Transverse colon (tissue), 4 donors: ENCODE results near the gene ZNF367. TPM values are rescaled to one million over a fixed set of nuclear protein-coding genes. Genes with fewer than 3 reads are reported as not detected.

Experiments
- DNase-seq: peaks from one replicate; pipeline ENCODE4 v3.0.0-alpha.2; 2019
- H3K27ac ChIP-seq, 4 donors: fragments of 200-600 bp; sonication (generic); 2 replicates each; pipeline ENCODE4 v1.5.1; 2016 to 2018; ENCODE audit warnings: inconsistent platforms in 4 of 4
- H3K27me3 ChIP-seq: fragments of 200-600 bp; sonication (generic); 2 replicates; pipeline ENCODE4 v1.5.1; 2017; ENCODE audit warnings: inconsistent platforms
- H3K36me3 ChIP-seq, 4 donors: fragments of 200-600 bp; sonication (generic); 2 replicates each; pipeline ENCODE4 v1.5.1; 2017 to 2019; ENCODE audit warnings: inconsistent platforms in 4 of 4
- H3K4me1 ChIP-seq, 4 donors: fragments of 200-600 bp; sonication (generic); 2 replicates each; pipeline ENCODE4 v1.5.1; 2017 to 2020; ENCODE audit warnings: inconsistent platforms in 4 of 4
- H3K4me3 ChIP-seq, 4 donors: fragments of 200-600 bp; sonication (generic); 1 replicate in 1 of 4; 2 replicates in 3 of 4; pipeline versions ENCODE4 v1.5.1 to v1.6.1; 2017 to 2019; ENCODE audit warnings: inconsistent platforms in 4 of 4
- H3K9me3 ChIP-seq, 2 donors: fragments of 200-600 bp; sonication (generic); 2 replicates each; pipeline ENCODE4 v1.5.1; 2017 to 2019; ENCODE audit warnings: inconsistent platforms in 2 of 2
- CTCF ChIP-seq, 5 experiments: fragments of 200-600 bp in 3 of 5; fragments of 450-650 bp in 2 of 5; sonication (generic) in 3 of 5; IDR thresholded peaks; 1 replicate in 2 of 5; 2 replicates in 3 of 5; pipeline ENCODE4 v1.5.1; 2016 to 2017; ENCODE audit warnings: antibody characterized with exemption in 5 of 5, inconsistent platforms in 3 of 5, mild to moderate bottlenecking in 2 of 5, moderate library complexity in 1 of 5
- EP300 ChIP-seq: sonication (generic); formaldehyde crosslinking; IDR thresholded peaks from one replicate; pipeline ENCODE4 v1.6.1; 2017; ENCODE audit warnings: antibody characterized with exemption, low read depth
- POLR2A ChIP-seq: fragments of 450-650 bp; IDR thresholded peaks from one replicate; pipeline ENCODE4 v1.6.1; 2016; ENCODE audit warnings: antibody characterized with exemption, mild to moderate bottlenecking, moderate library complexity
- POLR2AphosphoS5 ChIP-seq, 3 donors: sonication (generic); formaldehyde crosslinking; IDR thresholded peaks; one replicate each; pipeline ENCODE4 v1.6.1; 2016; ENCODE audit warnings: antibody characterized with exemption in 3 of 3
- WGBS, 2 donors: methylation state at CpG; one replicate each; pipeline ENCODE4 v1.1.5; 2018; ENCODE audit warnings: low coverage in 1 of 2; 5-methylcytosine and 5-hydroxymethylcytosine counted together
- in situ Hi-C, 4 donors: fragments of 200-750 bp; cut with MboI; loops; one replicate each; pipeline versions ENCODE4 v1.15.0 to v1.15.1; 2017; ENCODE audit warnings: low sequenced_read_pairs in 3 of 4, low pct_ligation_motif_present in 1 of 4, low pct_unique_long_range_greater_than_20kb in 1 of 4
- intact Hi-C: fragments of 100-400 bp; cut with DNase I; formaldehyde crosslinking; loops from one replicate; pipeline ENCODE4 v1.15.1; 2023; ENCODE audit warnings: low total_unique reads
- total RNA-seq, 4 donors: library from RNA; depleted of rRNA; stranded (reverse); fragments of >200 nt; gene quantifications; one replicate each; pipeline ENCODE4 v1.1.0, GENCODE V29; 2016

The ZNF367 gene
- total RNA-seq: 1 to 10 TPM in 3 of 4 donors, not detected in 1; 1.2 to 2.1 (median 1.4) TPM

GRCh38 chr9:96418083-96418919 is at the start of gene ZNF367:
Gene ZNF367, minus strand, starts transcription at chr9:96418370. Its CDS starts 338 bp downstream, at chr9:96418032.
- WGBS, 2 donors: 1 to 4% methylated on average over 5 to 70 of the region's 100 CpGs
- Histone ChIP-seq H3K9me3 (no peaks in the 10 kb centered on the region), H3K27ac (peak within 1 kb of the TSS; percentile 99), H3K36me3 (no peaks in the 10 kb centered on the region), H3K27me3 (no peaks in the 10 kb centered on the region), H3K4me1 (peaks cover 16 to 44% (median 30%) of the 10 kb centered on the region in 4 donors), H3K4me3 (peak within 1 kb of the TSS; percentile 67 to 85 (median 72))
- TF ChIP-seq POLR2AphosphoS5 (IDR thresholded peaks at IDR 0.05): peak; percentile 34 to 59 (median 39)
- peak; percentile 5 for TF ChIP-seq POLR2A
- TF ChIP-seq CTCF (IDR thresholded peaks at IDR 0.05): no peak
- peak; percentile 19 for TF ChIP-seq EP300
- intact Hi-C loops: loop anchor here (1.0 to 10.0 kb wide), 2 partner anchors 32 to 236 kb away; partner anchors contain the start of genes HABP4 and PRXL2C
- peak; percentile 98 for DNase-seq
- in situ Hi-C loops: no loop called here

- intact Hi-C loops (no loop called here), in situ Hi-C loops (no loop called here)
- H3K27me3 ChIP-seq: no peaks in the 10 kb centered on the region
- H3K36me3 ChIP-seq: peaks cover 0 to 5% (median 0%) of the 10 kb centered on the region in 4 donors
- WGBS, 2 donors: 95 to 97% methylated on average over 5 of the region's 5 CpGs
- no peak for DNase-seq
- H3K9me3 ChIP-seq: no peaks in the 10 kb centered on the region
- TF ChIP-seq POLR2AphosphoS5 (IDR thresholded peaks at IDR 0.05) (no peak), POLR2A (no peak), CTCF (IDR thresholded peaks at IDR 0.05) (no peak), EP300 (no peak)
- no peak overlapping the region for H3K27ac ChIP-seq
- H3K4me1 ChIP-seq: no peaks in the 10 kb centered on the region
- H3K4me3 ChIP-seq: no peak overlapping the region
Measured at GRCh38 chr9:96467784-96468183, 49.6 kb upstream of the ZNF367 start.

- no peak for DNase-seq
- no peaks in the 10 kb centered on the region for H3K4me1 ChIP-seq
- no peaks in the 10 kb centered on the region for H3K9me3 ChIP-seq
- intact Hi-C loops: no loop called here
- no peak overlapping the region for H3K4me3 ChIP-seq
- H3K27me3 ChIP-seq: no peaks in the 10 kb centered on the region
- TF ChIP-seq POLR2A (no peak), POLR2AphosphoS5 (IDR thresholded peaks at IDR 0.05) (no peak), EP300 (no peak), CTCF (IDR thresholded peaks at IDR 0.05) (no peak)
- WGBS, 2 donors: 81 to 82% methylated on average over 4 to 6 of the region's 6 CpGs
- H3K27ac ChIP-seq: no peak overlapping the region
- in situ Hi-C loops: no loop called here
- no peaks in the 10 kb centered on the region for H3K36me3 ChIP-seq
Measured at GRCh38 chr9:96464426-96464825, 46.3 kb upstream of the ZNF367 start.

- WGBS, 2 donors: 86 to 97% methylated on average over 4 to 6 of the region's 6 CpGs
- Histone ChIP-seq H3K36me3 (no peaks in the 10 kb centered on the region), H3K9me3 (no peaks in the 10 kb centered on the region), H3K27me3 (no peaks in the 10 kb centered on the region), H3K27ac (no peak overlapping the region), H3K4me1 (no peaks in the 10 kb centered on the region), H3K4me3 (no peak overlapping the region)
- TF ChIP-seq POLR2A (no peak), POLR2AphosphoS5 (IDR thresholded peaks at IDR 0.05) (no peak)
- in situ Hi-C loops: no loop called here
- intact Hi-C loops: no loop called here
- no peak for DNase-seq
Measured at GRCh38 chr9:96462541-96462940, 44.4 kb upstream of the ZNF367 start.
